H1 (cell line): ENCODE measurements around the gene ADARB2. TPM values are rescaled to one million over a fixed set of nuclear protein-coding genes. Genes with fewer than 3 reads are reported as not detected.

Experiments used
- CTCF ChIA-PET: fragments of 300-600 bp; sonication (Branson Sonifier 250); formaldehyde crosslinking; loops from one replicate; lab custom pipeline; 2021; ENCODE audit not compliant: partially characterized antibody; lab: Charles Lee
- POLR2A ChIA-PET: fragments of 300-600 bp; sonication (Branson Sonifier 250); formaldehyde crosslinking; loops from one replicate; lab custom pipeline; 2021; ENCODE audit warnings: inconsistent platforms; ENCODE audit not compliant: partially characterized antibody; lab: Charles Lee
- DNase-seq, 2 experiments: peaks; one replicate each; pipeline versions ENCODE4 v3.0.0 to v3.0.0-alpha.2; 2010 to 2022; ENCODE audit warnings: low spot score in 2 of 2, low read depth in 1 of 2, mixed read lengths in 1 of 2
- FAIRE-seq: peaks from 2 replicates; lab custom pipeline; 2011; peaks lifted over from hg19 to GRCh38; lab: Jason Lieb, UNC
- H2AFZ ChIP-seq: 2 replicates; pipeline ENCODE4 v1.8.1; 2012; ENCODE audit warnings: low read length, inconsistent platforms
- H2AK5ac ChIP-seq: 2 replicates; pipeline ENCODE4 v1.6.1; 2013; ENCODE audit warnings: low read depth, low read length
- H2BK120ac ChIP-seq: replicated peaks from 2 replicates; pipeline ENCODE3; 2013; ENCODE audit warnings: low read depth, low read length, inconsistent platforms
- H2BK12ac ChIP-seq: 2 replicates; pipeline ENCODE4 v1.6.1; 2013; ENCODE audit warnings: low read depth, low read length
- H2BK15ac ChIP-seq: 2 replicates; pipeline ENCODE4 v1.6.1; 2013; ENCODE audit warnings: low read length
- H2BK20ac ChIP-seq: 2 replicates; pipeline ENCODE4 v1.6.1; 2013; ENCODE audit warnings: low read length
- H2BK5ac ChIP-seq: 2 replicates; pipeline ENCODE4 v1.6.1; 2013; ENCODE audit warnings: low read depth, low read length
- H3K14ac ChIP-seq: 2 replicates; pipeline ENCODE4 v1.6.1; 2013; ENCODE audit warnings: inconsistent platforms; ENCODE audit not compliant: insufficient read length
- H3K18ac ChIP-seq: 2 replicates; pipeline ENCODE4 v1.6.1; 2013; ENCODE audit warnings: low read length; ENCODE audit errors: extremely low read depth
- H3K23ac ChIP-seq: 2 replicates; pipeline ENCODE4 v1.6.1; 2013; ENCODE audit warnings: inconsistent platforms; ENCODE audit not compliant: insufficient read length
- H3K23me2 ChIP-seq: 2 replicates; pipeline ENCODE4 v1.6.1; 2013; ENCODE audit warnings: low read depth, low read length
- H3K27ac ChIP-seq: 2 replicates; pipeline ENCODE4 v1.6.1; 2011; ENCODE audit warnings: low read depth, low read length, inconsistent platforms
- H3K27me3 ChIP-seq, 4 experiments: replicated peaks in 1 of 4; 1 replicate in 1 of 4; 2 replicates in 3 of 4; pipeline versions ENCODE4 v1.6.1 to v1.8.1; 2011 to 2013; ENCODE audit warnings: low read length in 3 of 4, mild to moderate bottlenecking in 3 of 4, inconsistent platforms in 2 of 4, mixed read lengths in 2 of 4, moderate library complexity in 1 of 4; ENCODE audit not compliant: control insufficient read depth in 3 of 4, insufficient read depth in 3 of 4; ENCODE audit errors: extremely low read depth in 1 of 4
- H3K36me3 ChIP-seq, 4 experiments: 2 replicates each; pipeline versions ENCODE4 v1.6.1 to v1.8.1; 2011 to 2013; ENCODE audit warnings: mild to moderate bottlenecking in 4 of 4, low read length in 3 of 4, moderate library complexity in 2 of 4, control low read depth in 1 of 4, inconsistent platforms in 1 of 4; ENCODE audit not compliant: insufficient read depth in 4 of 4, control insufficient read depth in 2 of 4
- H3K4ac ChIP-seq: replicated peaks from 2 replicates; pipeline ENCODE3; 2013; ENCODE audit warnings: low read length, low read depth, mixed read lengths, inconsistent platforms; ENCODE audit not compliant: insufficient read length
- H3K4me1 ChIP-seq, 4 experiments: replicated peaks in 1 of 4; 1 replicate in 1 of 4; 2 replicates in 3 of 4; pipeline versions ENCODE4 v1.6.1 to v1.8.1; 2011 to 2013; ENCODE audit warnings: low read length in 3 of 4, inconsistent platforms in 2 of 4, mixed read lengths in 1 of 4; ENCODE audit not compliant: insufficient read depth in 4 of 4, control insufficient read depth in 3 of 4
- H3K4me2 ChIP-seq, 2 experiments: 2 replicates each; pipeline versions ENCODE4 v1.6.1 to v1.8.1; 2011 to 2013; ENCODE audit warnings: low read depth in 2 of 2, low read length in 2 of 2, control low read depth in 1 of 2, inconsistent platforms in 1 of 2, mild to moderate bottlenecking in 1 of 2; ENCODE audit not compliant: insufficient read depth in 1 of 2
- H3K4me3 ChIP-seq, 4 experiments: fragments of 200-600, 300-600 bp in 1 of 4; sonication (generic), shearing (Covaris generic), sonication (Bioruptor Twin) in 1 of 4; 2 replicates each; pipeline versions ENCODE4 v1.5.1 to v1.8.1; 2011 to 2016; ENCODE audit warnings: low read length in 4 of 4, low read depth in 3 of 4, control low read depth in 2 of 4, inconsistent platforms in 2 of 4, mild to moderate bottlenecking in 2 of 4, mixed read lengths in 1 of 4, moderate library complexity in 1 of 4; ENCODE audit not compliant: insufficient read depth in 2 of 4; ENCODE audit errors: extremely low read depth in 1 of 4
- H3K56ac ChIP-seq: replicated peaks from 2 replicates; pipeline ENCODE3; 2013; ENCODE audit warnings: low read depth, mild to moderate bottlenecking, mixed read lengths, low read length, inconsistent platforms; ENCODE audit not compliant: insufficient read length
- H3K79me1 ChIP-seq: 2 replicates; pipeline ENCODE4 v1.6.1; 2013; ENCODE audit warnings: low read depth, low read length, control low read depth
- H3K79me2 ChIP-seq, 2 experiments: 2 replicates each; pipeline versions ENCODE4 v1.6.1 to v1.8.1; 2012 to 2013; ENCODE audit warnings: low read length in 2 of 2, mild to moderate bottlenecking in 2 of 2, inconsistent platforms in 1 of 2; ENCODE audit not compliant: insufficient read depth in 2 of 2, control insufficient read depth in 1 of 2
- H3K9ac ChIP-seq, 4 experiments: replicated peaks in 1 of 4; 1 replicate in 1 of 4; 2 replicates in 3 of 4; pipeline versions ENCODE4 v1.6.1 to v1.8.1; 2011 to 2013; ENCODE audit warnings: low read depth in 3 of 4, low read length in 3 of 4, control low read depth in 2 of 4, mild to moderate bottlenecking in 2 of 4, moderate library complexity in 2 of 4, inconsistent platforms in 1 of 4; ENCODE audit errors: extremely low read depth in 1 of 4
- H3K9me3 ChIP-seq, 2 experiments: 2 replicates each; pipeline versions ENCODE4 v1.6.1 to v1.8.1; 2012 to 2013; ENCODE audit warnings: mild to moderate bottlenecking in 2 of 2, moderate library complexity in 2 of 2, control low read depth in 1 of 2, inconsistent platforms in 1 of 2, low read depth in 1 of 2, low read length in 1 of 2, mixed read lengths in 1 of 2; ENCODE audit not compliant: insufficient read depth in 2 of 2
- H4K20me1 ChIP-seq, 2 experiments: replicated peaks in 1 of 2; 2 replicates each; pipeline versions ENCODE3 to v1.8.1; 2011 to 2013; ENCODE audit warnings: inconsistent platforms in 2 of 2, low read length in 2 of 2, mild to moderate bottlenecking in 1 of 2; ENCODE audit not compliant: insufficient read depth in 2 of 2, control insufficient read depth in 1 of 2
- H4K5ac ChIP-seq: 2 replicates; pipeline ENCODE4 v1.6.1; 2013; ENCODE audit warnings: low read length, low read depth, mixed read lengths, inconsistent platforms; ENCODE audit not compliant: insufficient read length
- H4K8ac ChIP-seq: 2 replicates; pipeline ENCODE4 v1.8.0; 2013; ENCODE audit warnings: mild to moderate bottlenecking, moderate library complexity, low read length, inconsistent platforms; ENCODE audit not compliant: insufficient read depth; ENCODE audit errors: extremely low read depth
- H4K91ac ChIP-seq: replicated peaks from 2 replicates; pipeline ENCODE3; 2013; ENCODE audit warnings: low read length, mixed read lengths, inconsistent platforms; ENCODE audit not compliant: insufficient read length
- CBX8 ChIP-seq: fragments of 300-800, 300-1000 bp; sonication (generic); IDR thresholded peaks from 2 replicates; pipeline ENCODE4 v1.7.1; 2016; ENCODE audit warnings: low read depth, low read length, borderline replicate concordance
- CHD1 ChIP-seq: IDR thresholded peaks from 2 replicates; pipeline ENCODE4 v1.6.1; 2012; ENCODE audit warnings: low read depth, low read length, improper control_type of control experiment
- CREB1 ChIP-seq: IDR thresholded peaks from 2 replicates; pipeline ENCODE4 v1.6.1; 2012; ENCODE audit warnings: inconsistent platforms
- EZH2 ChIP-seq: fragments of 200-600 bp; sonication (generic); IDR thresholded peaks from 2 replicates; pipeline ENCODE4 v1.7.1; 2012; ENCODE audit warnings: low read depth, mild to moderate bottlenecking, moderate library complexity, low read length, inconsistent platforms; ENCODE audit not compliant: severe bottlenecking
- GABPA ChIP-seq: IDR thresholded peaks from 2 replicates; pipeline ENCODE4 v1.6.1; 2011; ENCODE audit warnings: mild to moderate bottlenecking, low read length, moderate library complexity, borderline replicate concordance; ENCODE audit not compliant: insufficient read depth
- HDAC2 ChIP-seq, 2 experiments: fragments of 300-600 bp in 1 of 2; sonication (generic) in 1 of 2; IDR thresholded peaks; 2 replicates each; pipeline ENCODE4 v1.6.1; 2011 to 2012; ENCODE audit warnings: low read depth in 2 of 2, low read length in 2 of 2, mild to moderate bottlenecking in 2 of 2, moderate library complexity in 2 of 2, borderline replicate concordance in 1 of 2, inconsistent platforms in 1 of 2
- NANOG ChIP-seq: IDR thresholded peaks from 2 replicates; pipeline ENCODE4 v1.6.1; 2011; ENCODE audit warnings: low read length, low read depth, mild to moderate bottlenecking, inconsistent platforms; ENCODE audit not compliant: insufficient read depth, poor library complexity, severe bottlenecking
- RAD21 ChIP-seq, 2 experiments: IDR thresholded peaks in 1 of 2; conservative IDR thresholded peaks in 1 of 2; 2 replicates each; pipeline ENCODE4 v1.6.1; 2011; ENCODE audit warnings: low read depth in 2 of 2, low read length in 2 of 2, improper control_type of control experiment in 1 of 2, inconsistent platforms in 1 of 2, mild to moderate bottlenecking in 1 of 2, moderate library complexity in 1 of 2
- SIN3A ChIP-seq, 2 experiments: IDR thresholded peaks in 1 of 2; conservative IDR thresholded peaks in 1 of 2; 2 replicates each; pipeline ENCODE4 v1.6.1; 2011 to 2012; ENCODE audit warnings: low read length in 2 of 2, improper control_type of control experiment in 1 of 2, low read depth in 1 of 2, mild to moderate bottlenecking in 1 of 2
- SUZ12 ChIP-seq: fragments of 200-600 bp; sonication (generic); IDR thresholded peaks from 2 replicates; pipeline ENCODE4 v1.6.1; 2012; ENCODE audit warnings: mild to moderate bottlenecking, inconsistent platforms, low read length, moderate library complexity, mixed read lengths
- TAF7 ChIP-seq: optimal IDR thresholded peaks from 2 replicates; pipeline ENCODE3; 2011; ENCODE audit warnings: low read depth, mild to moderate bottlenecking, inconsistent platforms, low read length, moderate library complexity, borderline replicate concordance
- WGBS, 2 experiments: shearing (Covaris generic) in 1 of 2; methylation state at CpG; one replicate each; pipeline versions ENCODE4 v1.1.6 to v1.1.7; 2013 to 2015; ENCODE audit warnings: low lambda C conversion rate in 2 of 2, mixed read lengths in 2 of 2, inconsistent platforms in 1 of 2, low coverage in 1 of 2, missing lambda C conversion rate in 1 of 2; ENCODE audit not compliant: insufficient replicate concordance in 2 of 2, insufficient coverage in 1 of 2, insufficient read length in 1 of 2; ENCODE audit errors: extremely low coverage in 1 of 2, missing lambda C conversion rate in 1 of 2; 5-methylcytosine and 5-hydroxymethylcytosine counted together
- polyA plus RNA-seq, 7 experiments: library from polyadenylated mRNA; depleted of rRNA in 3 of 7; stranded (reverse) in 5 of 7; unstranded in 2 of 7; fragments of >200 nt in 5 of 7; fragments of 200-250 nt in 2 of 7; gene quantifications; 1 replicate in 5 of 7; 2 replicates in 1 of 7; 4 replicates in 1 of 7; pipeline versions ENCODE4 v1.2.1 to v1.2.3, GENCODE V29; 2011 to 2013; ENCODE audit warnings: missing spikeins in 2 of 7, mixed read lengths in 2 of 7
- total RNA-seq: library from RNA; stranded (reverse); fragmentation: NEBNext Ultra II Directional; extraction: Animal tissue kit (Norgen Biotek cat#: 25700); gene quantifications from 2 replicates; pipeline ENCODE4 v1.2.1, GENCODE V29; 2021
- TF ChIP-seq, protein P1 (sequence below): IDR thresholded peaks from 2 replicates; pipeline ENCODE4 v1.6.1; 2012; ENCODE audit warnings: inconsistent platforms

The ADARB2 gene
- total and polyA plus RNA-seq, 2 of the 8 experiments (the other 6 are each of a cell fraction or from before 2014, with no cell fraction given), result 2.2 to 2.8 TPM

- Histone ChIP-seq H2BK5ac (no peak overlapping the region), H4K20me1 (no peaks in the 10 kb centered on the region), H2BK20ac (no peak overlapping the region), H3K4me2 (no peak overlapping the region), H2AK5ac (no peak overlapping the region), H3K56ac (no peak overlapping the region), H2BK12ac (no peak overlapping the region), H4K91ac (no peak overlapping the region), H2BK15ac (no peak overlapping the region), H3K14ac (no peak overlapping the region), H3K4me1 (no peaks in the 10 kb centered on the region; a peak in 1 of 7 replicates), H3K27me3 (no peaks in the 10 kb centered on the region), H3K9ac (no peak overlapping the region), H2AFZ (no peak overlapping the region), H4K8ac (no peak overlapping the region), H3K36me3 (no peaks in the 10 kb centered on the region), H3K23me2 (no peaks in the 10 kb centered on the region), H3K27ac (no peak overlapping the region), H3K79me1 (no peaks in the 10 kb centered on the region), H2BK120ac (no peak overlapping the region), H3K9me3 (peaks cover 3% of the 10 kb centered on the region in 2 experiments; a peak in 3 of 4 replicates), H3K79me2 (no peaks in the 10 kb centered on the region), H3K4me3 (no peak overlapping the region), H3K18ac (no peak overlapping the region), H3K4ac (no peak overlapping the region), H4K5ac (no peak overlapping the region), H3K23ac (no peak overlapping the region)
- WGBS, 2 experiments, result 91% methylated on average over 8 of the region's 8 CpGs; no CpG with 5 or more reads in 1 of the 2 experiments
- FAIRE-seq (no peak), DNase-seq (no peak)
- POLR2A ChIA-PET, result no interaction called here
- CTCF ChIA-PET, result interaction anchor here (1.4 kb wide), 1 partner anchor 9 kb away, joined by 3 read pairs; no protein-coding TSS in a partner anchor
- TF ChIP-seq, protein P1, sequence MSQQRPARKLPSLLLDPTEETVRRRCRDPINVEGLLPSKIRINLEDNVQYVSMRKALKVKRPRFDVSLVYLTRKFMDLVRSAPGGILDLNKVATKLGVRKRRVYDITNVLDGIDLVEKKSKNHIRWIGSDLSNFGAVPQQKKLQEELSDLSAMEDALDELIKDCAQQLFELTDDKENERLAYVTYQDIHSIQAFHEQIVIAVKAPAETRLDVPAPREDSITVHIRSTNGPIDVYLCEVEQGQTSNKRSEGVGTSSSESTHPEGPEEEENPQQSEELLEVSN, result no peak
- TF ChIP-seq SIN3A (conservative IDR thresholded peaks at IDR 0.05 in 1 of 2, IDR thresholded peaks at IDR 0.05 in 1 of 2; ENCODE audit: low read depth in 1 of 2, low read length in 2 of 2), result no peak
- TF ChIP-seq NANOG, result no peak
- no peak for TF ChIP-seq SUZ12
- TF ChIP-seq CHD1, result no peak
- no peak for TF ChIP-seq EZH2
- TF ChIP-seq RAD21 (IDR thresholded peaks at IDR 0.05 in 1 of 2, conservative IDR thresholded peaks at IDR 0.05 in 1 of 2; ENCODE audit: low read depth in 2 of 2, low read length in 2 of 2), result no peak
- no peak for TF ChIP-seq CBX8
- no peak for TF ChIP-seq TAF7
- no peak for TF ChIP-seq CREB1
- TF ChIP-seq GABPA, result no peak
- no peak for TF ChIP-seq HDAC2 (IDR thresholded peaks at IDR 0.05; ENCODE audit: borderline replicate concordance in 1 of 2, low read depth in 2 of 2, low read length in 2 of 2)
These were observed 145.6 kb downstream of the ADARB2 start for GRCh38 chr10:1591742-1592141.
